WTC11 (cell line): Measurements from ENCODE around the gene RPEL1. TPM values are rescaled to one million over a fixed set of nuclear protein-coding genes. Genes with fewer than 3 reads are reported as not detected.

ENCODE experiments used
- ATAC-seq: fragments of 200-7000 bp; cut with Tn5 transposase; 2 replicates; pipeline ENCODE4 v1.10.0; 2021; ENCODE audit warnings: mild to moderate bottlenecking, moderate library complexity
- CTCF ChIA-PET: fragments of 300-600 bp; sonication (Branson Sonifier 250); formaldehyde crosslinking; loops from one replicate; lab custom pipeline; 2021; ENCODE audit warnings: antibody characterized with exemption; lab: Charles Lee
- POLR2A ChIA-PET: fragments of 350-600 bp; sonication (Branson Sonifier 250); formaldehyde crosslinking; loops from one replicate; lab custom pipeline; 2021; ENCODE audit warnings: antibody characterized with exemption; lab: Charles Lee
- DNase-seq: peaks from one replicate; pipeline ENCODE4 v3.0.0; 2021; ENCODE audit warnings: low spot score
- H3K27ac Mint-ChIP-seq: 2 replicates; pipeline ENCODE4 v1.8.0; 2021; ENCODE audit warnings: mixed read lengths
- H3K27me3 Mint-ChIP-seq: 2 replicates; pipeline ENCODE4 v1.8.0; 2021; ENCODE audit warnings: low read depth, mild to moderate bottlenecking, moderate library complexity, mixed read lengths
- H3K36me3 Mint-ChIP-seq: 2 replicates; pipeline ENCODE4 v1.8.0; 2021; ENCODE audit warnings: mixed read lengths
- H3K4me1 Mint-ChIP-seq: 2 replicates; pipeline ENCODE4 v1.8.0; 2022; ENCODE audit warnings: mixed read lengths
- H3K4me3 Mint-ChIP-seq: 2 replicates; pipeline ENCODE4 v1.8.0; 2021; ENCODE audit warnings: mild to moderate bottlenecking, moderate library complexity, mixed read lengths
- H3K9me3 Mint-ChIP-seq: 2 replicates; pipeline ENCODE4 v1.8.0; 2021; ENCODE audit warnings: mixed read lengths
- CREM ChIP-seq: sonication (generic); formaldehyde crosslinking; IDR thresholded peaks from 2 replicates; pipeline ENCODE4 v1.8.1; 2022; ENCODE audit warnings: mild to moderate bottlenecking, missing genetic modification reagents, moderate library complexity
- CTCF ChIP-seq: fragments of 200-600 bp; IDR thresholded peaks from 2 replicates; pipeline ENCODE4 v1.8.0; 2022; ENCODE audit warnings: antibody characterized with exemption
- FOXP1 ChIP-seq: sonication (generic); formaldehyde crosslinking; IDR thresholded peaks from 2 replicates; pipeline ENCODE4 v1.8.0; 2022; ENCODE audit warnings: missing genetic modification reagents, mild to moderate bottlenecking, moderate library complexity, borderline replicate concordance
- GTF2I ChIP-seq: fragments of 250-450 bp; sonication (Bioruptor Pico); conservative IDR thresholded peaks from 2 replicates; pipeline ENCODE4 v1.4.0; 2021; ENCODE audit warnings: mild to moderate bottlenecking
- NFE2L1 ChIP-seq: sonication (generic); formaldehyde crosslinking; IDR thresholded peaks from 2 replicates; pipeline ENCODE4 v1.8.1; 2023; ENCODE audit warnings: missing genetic modification reagents
- RORB ChIP-seq: fragments of 250-450 bp; sonication (Bioruptor Pico); IDR thresholded peaks from 2 replicates; pipeline ENCODE4 v1.9.0; 2021; ENCODE audit warnings: mild to moderate bottlenecking
- SMAD3 ChIP-seq: sonication (generic); formaldehyde crosslinking; IDR thresholded peaks from 2 replicates; pipeline ENCODE4 v1.8.0; 2022; ENCODE audit warnings: missing genetic modification reagents, mild to moderate bottlenecking, borderline replicate concordance
- TCF7 ChIP-seq: sonication (generic); formaldehyde crosslinking; IDR thresholded peaks from 2 replicates; pipeline ENCODE4 v1.8.0; 2022; ENCODE audit warnings: mild to moderate bottlenecking, low read depth, missing genetic modification reagents, moderate library complexity
- ZNF121 ChIP-seq: sonication (generic); formaldehyde crosslinking; IDR thresholded peaks from 2 replicates; pipeline ENCODE4 v1.8.0; 2023; ENCODE audit warnings: missing genetic modification reagents
- ZNF281 ChIP-seq: sonication (generic); formaldehyde crosslinking; IDR thresholded peaks from 2 replicates; pipeline ENCODE4 v1.8.0; 2023; ENCODE audit warnings: mild to moderate bottlenecking, missing genetic modification reagents
- ZNF317 ChIP-seq: sonication (generic); formaldehyde crosslinking; IDR thresholded peaks from 2 replicates; pipeline ENCODE4 v1.8.1; 2023; ENCODE audit warnings: low read depth, mild to moderate bottlenecking, moderate library complexity, missing genetic modification reagents, borderline replicate concordance
- ZNF512 ChIP-seq: sonication (generic); formaldehyde crosslinking; IDR thresholded peaks from 2 replicates; pipeline ENCODE4 v1.8.1; 2022; ENCODE audit warnings: missing genetic modification reagents, borderline replicate concordance
- total RNA-seq: library from RNA; stranded (reverse); gene quantifications from 3 replicates; pipeline ENCODE4 v1.2.3, GENCODE V29; 2021
- TF ChIP-seq, protein P1 (sequence below): sonication (generic); formaldehyde crosslinking; conservative IDR thresholded peaks from 2 replicates; pipeline ENCODE4 v1.8.1; 2023; ENCODE audit warnings: mild to moderate bottlenecking, low read depth, missing genetic modification reagents, moderate library complexity
- TF ChIP-seq, protein P2 (sequence below): sonication (generic); formaldehyde crosslinking; IDR thresholded peaks from 2 replicates; pipeline ENCODE4 v1.8.0; 2022; ENCODE audit warnings: missing genetic modification reagents
- TF ChIP-seq, protein P3 (sequence below): sonication (generic); formaldehyde crosslinking; IDR thresholded peaks from 2 replicates; pipeline ENCODE4 v1.8.0; 2022; ENCODE audit warnings: mild to moderate bottlenecking, missing genetic modification reagents
- TF ChIP-seq, protein P4 (sequence below): sonication (generic); formaldehyde crosslinking; IDR thresholded peaks from 2 replicates; pipeline ENCODE4 v1.8.1; 2022; ENCODE audit warnings: low read depth, mild to moderate bottlenecking, moderate library complexity, missing genetic modification reagents, borderline replicate concordance

Gene RPEL1
- total RNA-seq, 1 experiment from 2014 or later: 0.09 TPM

GRCh38 chr10:103281753-103282152 lies 36.1 kb downstream of the RPEL1 start (continued):
- TF ChIP-seq, protein P1, sequence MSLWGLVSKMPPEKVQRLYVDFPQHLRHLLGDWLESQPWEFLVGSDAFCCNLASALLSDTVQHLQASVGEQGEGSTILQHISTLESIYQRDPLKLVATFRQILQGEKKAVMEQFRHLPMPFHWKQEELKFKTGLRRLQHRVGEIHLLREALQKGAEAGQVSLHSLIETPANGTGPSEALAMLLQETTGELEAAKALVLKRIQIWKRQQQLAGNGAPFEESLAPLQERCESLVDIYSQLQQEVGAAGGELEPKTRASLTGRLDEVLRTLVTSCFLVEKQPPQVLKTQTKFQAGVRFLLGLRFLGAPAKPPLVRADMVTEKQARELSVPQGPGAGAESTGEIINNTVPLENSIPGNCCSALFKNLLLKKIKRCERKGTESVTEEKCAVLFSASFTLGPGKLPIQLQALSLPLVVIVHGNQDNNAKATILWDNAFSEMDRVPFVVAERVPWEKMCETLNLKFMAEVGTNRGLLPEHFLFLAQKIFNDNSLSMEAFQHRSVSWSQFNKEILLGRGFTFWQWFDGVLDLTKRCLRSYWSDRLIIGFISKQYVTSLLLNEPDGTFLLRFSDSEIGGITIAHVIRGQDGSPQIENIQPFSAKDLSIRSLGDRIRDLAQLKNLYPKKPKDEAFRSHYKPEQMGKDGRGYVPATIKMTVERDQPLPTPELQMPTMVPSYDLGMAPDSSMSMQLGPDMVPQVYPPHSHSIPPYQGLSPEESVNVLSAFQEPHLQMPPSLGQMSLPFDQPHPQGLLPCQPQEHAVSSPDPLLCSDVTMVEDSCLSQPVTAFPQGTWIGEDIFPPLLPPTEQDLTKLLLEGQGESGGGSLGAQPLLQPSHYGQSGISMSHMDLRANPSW (CRISPR knock-in tag): 0 out of 2 replicates have a peak, but pooled peaks have one; percentile 84
- TF ChIP-seq, protein P2, sequence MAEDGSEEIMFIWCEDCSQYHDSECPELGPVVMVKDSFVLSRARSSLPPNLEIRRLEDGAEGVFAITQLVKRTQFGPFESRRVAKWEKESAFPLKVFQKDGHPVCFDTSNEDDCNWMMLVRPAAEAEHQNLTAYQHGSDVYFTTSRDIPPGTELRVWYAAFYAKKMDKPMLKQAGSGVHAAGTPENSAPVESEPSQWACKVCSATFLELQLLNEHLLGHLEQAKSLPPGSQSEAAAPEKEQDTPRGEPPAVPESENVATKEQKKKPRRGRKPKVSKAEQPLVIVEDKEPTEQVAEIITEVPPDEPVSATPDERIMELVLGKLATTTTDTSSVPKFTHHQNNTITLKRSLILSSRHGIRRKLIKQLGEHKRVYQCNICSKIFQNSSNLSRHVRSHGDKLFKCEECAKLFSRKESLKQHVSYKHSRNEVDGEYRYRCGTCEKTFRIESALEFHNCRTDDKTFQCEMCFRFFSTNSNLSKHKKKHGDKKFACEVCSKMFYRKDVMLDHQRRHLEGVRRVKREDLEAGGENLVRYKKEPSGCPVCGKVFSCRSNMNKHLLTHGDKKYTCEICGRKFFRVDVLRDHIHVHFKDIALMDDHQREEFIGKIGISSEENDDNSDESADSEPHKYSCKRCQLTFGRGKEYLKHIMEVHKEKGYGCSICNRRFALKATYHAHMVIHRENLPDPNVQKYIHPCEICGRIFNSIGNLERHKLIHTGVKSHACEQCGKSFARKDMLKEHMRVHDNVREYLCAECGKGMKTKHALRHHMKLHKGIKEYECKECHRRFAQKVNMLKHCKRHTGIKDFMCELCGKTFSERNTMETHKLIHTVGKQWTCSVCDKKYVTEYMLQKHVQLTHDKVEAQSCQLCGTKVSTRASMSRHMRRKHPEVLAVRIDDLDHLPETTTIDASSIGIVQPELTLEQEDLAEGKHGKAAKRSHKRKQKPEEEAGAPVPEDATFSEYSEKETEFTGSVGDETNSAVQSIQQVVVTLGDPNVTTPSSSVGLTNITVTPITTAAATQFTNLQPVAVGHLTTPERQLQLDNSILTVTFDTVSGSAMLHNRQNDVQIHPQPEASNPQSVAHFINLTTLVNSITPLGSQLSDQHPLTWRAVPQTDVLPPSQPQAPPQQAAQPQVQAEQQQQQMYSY: no peak
- TF ChIP-seq SMAD3 (CRISPR knock-in tag) (no peak), CTCF (no peak), FOXP1 (CRISPR knock-in tag) (peak; percentile 30; the same call in 1 of the 2 replicates)
- TF ChIP-seq, protein P3, sequence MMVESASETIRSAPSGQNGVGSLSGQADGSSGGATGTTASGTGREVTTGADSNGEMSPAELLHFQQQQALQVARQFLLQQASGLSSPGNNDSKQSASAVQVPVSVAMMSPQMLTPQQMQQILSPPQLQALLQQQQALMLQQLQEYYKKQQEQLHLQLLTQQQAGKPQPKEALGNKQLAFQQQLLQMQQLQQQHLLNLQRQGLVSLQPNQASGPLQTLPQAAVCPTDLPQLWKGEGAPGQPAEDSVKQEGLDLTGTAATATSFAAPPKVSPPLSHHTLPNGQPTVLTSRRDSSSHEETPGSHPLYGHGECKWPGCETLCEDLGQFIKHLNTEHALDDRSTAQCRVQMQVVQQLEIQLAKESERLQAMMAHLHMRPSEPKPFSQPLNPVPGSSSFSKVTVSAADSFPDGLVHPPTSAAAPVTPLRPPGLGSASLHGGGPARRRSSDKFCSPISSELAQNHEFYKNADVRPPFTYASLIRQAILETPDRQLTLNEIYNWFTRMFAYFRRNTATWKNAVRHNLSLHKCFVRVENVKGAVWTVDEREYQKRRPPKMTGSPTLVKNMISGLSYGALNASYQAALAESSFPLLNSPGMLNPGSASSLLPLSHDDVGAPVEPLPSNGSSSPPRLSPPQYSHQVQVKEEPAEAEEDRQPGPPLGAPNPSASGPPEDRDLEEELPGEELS (CRISPR knock-in tag): 0 out of 2 replicates have a peak, but pooled peaks have one; percentile 71

- no peak for DNase-seq
- peaks cover 34% of the 10 kb centered on the region for H3K4me1 Mint-ChIP-seq
- POLR2A ChIA-PET: no interaction called here
- H3K9me3 Mint-ChIP-seq: no peaks in the 10 kb centered on the region
- H3K4me3 Mint-ChIP-seq: no peak overlapping the region
- H3K36me3 Mint-ChIP-seq: no peaks in the 10 kb centered on the region
- H3K27me3 Mint-ChIP-seq: peaks cover 34% of the 10 kb centered on the region
- no peak for ATAC-seq
- CTCF ChIA-PET: no interaction called here
- H3K27ac Mint-ChIP-seq: no peak overlapping the region
- TF ChIP-seq RORB (no peak), TCF7 (CRISPR knock-in tag) (no peak), ZNF121 (CRISPR knock-in tag) (no peak), CREM (CRISPR knock-in tag) (no peak), NFE2L1 (CRISPR knock-in tag) (no peak), ZNF317 (no peak), ZNF281 (no peak), FOXP1 (CRISPR knock-in tag) (no peak), GTF2I (no peak), ZNF512 (CRISPR knock-in tag) (no peak)
- TF ChIP-seq, protein P1 (CRISPR knock-in tag): no peak
- TF ChIP-seq, protein P4, sequence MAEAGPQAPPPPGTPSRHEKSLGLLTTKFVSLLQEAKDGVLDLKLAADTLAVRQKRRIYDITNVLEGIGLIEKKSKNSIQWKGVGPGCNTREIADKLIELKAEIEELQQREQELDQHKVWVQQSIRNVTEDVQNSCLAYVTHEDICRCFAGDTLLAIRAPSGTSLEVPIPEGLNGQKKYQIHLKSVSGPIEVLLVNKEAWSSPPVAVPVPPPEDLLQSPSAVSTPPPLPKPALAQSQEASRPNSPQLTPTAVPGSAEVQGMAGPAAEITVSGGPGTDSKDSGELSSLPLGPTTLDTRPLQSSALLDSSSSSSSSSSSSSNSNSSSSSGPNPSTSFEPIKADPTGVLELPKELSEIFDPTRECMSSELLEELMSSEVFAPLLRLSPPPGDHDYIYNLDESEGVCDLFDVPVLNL: no peak
These were observed 37.3 kb downstream of the RPEL1 start for GRCh38 chr10:103282961-103283360.
